ENCODE data around the gene NCOR1. TPM values are rescaled to one million over a fixed set of nuclear protein-coding genes. Genes with fewer than 3 reads are reported as not detected.
"Not testable (repeated sequence)": the region's sequence is repeated elsewhere in the genome, so short reads cannot be mapped to it uniquely, and the experiment has no call there.

NCOR1 gene
- total RNA-seq, 1 donor from 2014 or later, result 152 TPM

DNA sequence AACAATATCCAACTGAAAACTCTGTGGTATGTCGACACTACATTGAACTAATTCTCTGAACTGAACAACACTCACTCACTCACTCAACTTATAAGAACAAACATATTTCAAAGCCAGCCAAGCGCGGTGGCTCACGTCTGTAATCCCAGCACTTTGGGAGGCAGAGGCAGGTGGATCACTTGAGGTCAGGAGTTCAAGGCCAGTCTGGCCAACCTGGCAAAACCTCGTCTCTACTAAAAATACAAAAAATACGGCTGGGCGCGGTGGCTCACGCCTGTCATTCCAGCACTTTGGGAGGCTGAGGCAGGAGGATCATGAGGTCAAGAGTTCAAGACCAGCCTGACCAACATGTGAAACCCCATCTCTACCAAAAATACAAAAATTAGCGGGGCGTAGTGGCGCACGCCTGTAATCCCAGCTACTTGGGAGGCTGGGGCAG lies 13.6 kb downstream of the NCOR1 start:
- DNase-seq; H3K27ac Mint-ChIP-seq (ENCODE audit: unreplicated experiment): not testable (repeated sequence)
- H3K4me1 Mint-ChIP-seq (ENCODE audit: low read depth, unreplicated experiment), result peaks cover 18% of the 10 kb centered on the region

DNA sequence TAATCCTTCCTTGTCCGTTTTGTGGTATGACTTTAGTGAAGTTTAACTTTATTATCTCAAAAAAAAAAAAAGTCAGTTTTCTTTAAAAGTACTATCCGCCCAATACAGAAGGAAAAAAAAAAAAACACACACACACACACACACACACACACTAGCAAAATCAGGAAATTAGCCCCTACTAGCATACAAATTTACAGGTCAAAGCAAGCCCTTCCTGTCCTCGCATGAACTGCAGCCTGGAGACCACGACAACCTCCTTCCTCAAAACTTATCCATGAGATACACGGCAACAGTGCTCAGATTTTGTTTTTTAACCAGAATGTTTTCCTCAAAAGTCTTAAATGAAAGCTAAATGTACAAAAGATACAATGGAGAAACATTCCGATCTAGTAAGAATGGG lies 16.2 kb downstream of the NCOR1 start:
- no peak for DNase-seq
- TF ChIP-seq, protein P1, sequence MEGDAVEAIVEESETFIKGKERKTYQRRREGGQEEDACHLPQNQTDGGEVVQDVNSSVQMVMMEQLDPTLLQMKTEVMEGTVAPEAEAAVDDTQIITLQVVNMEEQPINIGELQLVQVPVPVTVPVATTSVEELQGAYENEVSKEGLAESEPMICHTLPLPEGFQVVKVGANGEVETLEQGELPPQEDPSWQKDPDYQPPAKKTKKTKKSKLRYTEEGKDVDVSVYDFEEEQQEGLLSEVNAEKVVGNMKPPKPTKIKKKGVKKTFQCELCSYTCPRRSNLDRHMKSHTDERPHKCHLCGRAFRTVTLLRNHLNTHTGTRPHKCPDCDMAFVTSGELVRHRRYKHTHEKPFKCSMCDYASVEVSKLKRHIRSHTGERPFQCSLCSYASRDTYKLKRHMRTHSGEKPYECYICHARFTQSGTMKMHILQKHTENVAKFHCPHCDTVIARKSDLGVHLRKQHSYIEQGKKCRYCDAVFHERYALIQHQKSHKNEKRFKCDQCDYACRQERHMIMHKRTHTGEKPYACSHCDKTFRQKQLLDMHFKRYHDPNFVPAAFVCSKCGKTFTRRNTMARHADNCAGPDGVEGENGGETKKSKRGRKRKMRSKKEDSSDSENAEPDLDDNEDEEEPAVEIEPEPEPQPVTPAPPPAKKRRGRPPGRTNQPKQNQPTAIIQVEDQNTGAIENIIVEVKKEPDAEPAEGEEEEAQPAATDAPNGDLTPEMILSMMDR (IDR thresholded peaks at IDR 0.05; ENCODE audit: partially characterized antibody, unreplicated experiment), result no peak
- H3K9me3 Mint-ChIP-seq (ENCODE audit: unreplicated experiment), result no peaks in the 10 kb centered on the region

More for the DNA sequence above, 13.6 kb downstream of the NCOR1 start:
- not testable (repeated sequence) for H3K9me3 Mint-ChIP-seq (ENCODE audit: unreplicated experiment); H3K36me3 Mint-ChIP-seq (ENCODE audit: unreplicated experiment); H3K4me3 Mint-ChIP-seq (ENCODE audit: unreplicated experiment); H3K27me3 Mint-ChIP-seq (ENCODE audit: unreplicated experiment)

DNA sequence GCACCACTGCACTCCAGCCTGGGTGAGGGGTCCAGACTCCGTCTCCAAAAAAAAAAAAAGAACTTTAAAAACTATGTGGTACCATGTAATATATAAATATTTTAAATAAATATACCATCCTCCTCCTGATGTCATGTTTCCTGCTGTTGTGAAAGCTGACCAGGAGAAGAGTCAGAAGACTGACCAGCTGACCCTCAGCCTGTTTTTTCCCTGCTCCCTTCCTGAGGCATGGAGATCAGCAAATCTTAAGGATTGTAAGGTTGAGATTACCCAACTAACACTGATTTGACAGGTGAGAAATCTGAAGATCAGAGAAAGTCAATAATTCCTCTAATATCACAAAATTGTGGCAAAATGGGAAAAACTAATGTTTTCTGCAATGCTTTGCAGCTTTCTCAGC lies 18.1 kb downstream of the NCOR1 start:
- H3K27ac Mint-ChIP-seq (ENCODE audit: unreplicated experiment), result no peak overlapping the region
- H3K4me3 Mint-ChIP-seq (ENCODE audit: unreplicated experiment), result no peak overlapping the region
- H3K36me3 Mint-ChIP-seq (ENCODE audit: unreplicated experiment), result no peaks in the 10 kb centered on the region
- H3K27me3 Mint-ChIP-seq (ENCODE audit: unreplicated experiment), result no peaks in the 10 kb centered on the region
- peaks cover 2% of the 10 kb centered on the region for H3K4me1 Mint-ChIP-seq (ENCODE audit: low read depth, unreplicated experiment)
- DNase-seq, result no peak
- TF ChIP-seq, protein P1 (IDR thresholded peaks at IDR 0.05; ENCODE audit: partially characterized antibody, unreplicated experiment), result no peak
- H3K9me3 Mint-ChIP-seq (ENCODE audit: unreplicated experiment), result peaks cover 2% of the 10 kb centered on the region

More for the DNA sequence above, 16.2 kb downstream of the NCOR1 start:
- no peak overlapping the region for H3K4me3 Mint-ChIP-seq (ENCODE audit: unreplicated experiment)
- no peaks in the 10 kb centered on the region for H3K36me3 Mint-ChIP-seq (ENCODE audit: unreplicated experiment)
- H3K27me3 Mint-ChIP-seq (ENCODE audit: unreplicated experiment), result no peaks in the 10 kb centered on the region
- peaks cover 13% of the 10 kb centered on the region for H3K4me1 Mint-ChIP-seq (ENCODE audit: low read depth, unreplicated experiment)
- H3K27ac Mint-ChIP-seq (ENCODE audit: unreplicated experiment), result no peak overlapping the region

DNA sequence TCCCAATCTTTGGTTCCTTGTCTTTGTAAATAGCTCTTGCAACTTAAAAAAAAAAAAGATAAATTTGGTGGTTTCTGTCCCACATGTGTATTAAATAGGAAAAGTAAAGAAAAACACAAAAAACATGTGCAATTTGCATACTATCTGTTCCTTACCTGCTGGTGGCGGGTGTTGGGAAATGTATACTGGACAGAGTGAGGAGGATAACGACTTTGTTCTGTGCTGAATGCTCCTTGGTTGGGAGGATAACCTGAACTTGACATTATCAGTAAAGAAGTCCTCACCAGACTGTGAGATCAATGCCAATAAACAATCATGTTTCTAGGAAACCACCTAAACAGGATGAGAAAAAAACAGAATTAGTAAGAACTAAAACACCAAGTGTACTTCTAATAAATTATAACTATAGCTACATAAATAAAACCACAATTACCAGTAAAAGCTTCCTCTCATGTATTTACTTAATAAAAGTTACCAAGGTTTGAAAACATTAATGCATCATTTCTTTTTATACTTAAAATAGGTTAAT lies 21.0 kb downstream of the NCOR1 start:
- not testable (repeated sequence) for H3K4me3 Mint-ChIP-seq (ENCODE audit: unreplicated experiment); H3K9me3 Mint-ChIP-seq (ENCODE audit: unreplicated experiment); H3K36me3 Mint-ChIP-seq (ENCODE audit: unreplicated experiment); DNase-seq; H3K27ac Mint-ChIP-seq (ENCODE audit: unreplicated experiment); H3K4me1 Mint-ChIP-seq (ENCODE audit: low read depth, unreplicated experiment); H3K27me3 Mint-ChIP-seq (ENCODE audit: unreplicated experiment)

DNA sequence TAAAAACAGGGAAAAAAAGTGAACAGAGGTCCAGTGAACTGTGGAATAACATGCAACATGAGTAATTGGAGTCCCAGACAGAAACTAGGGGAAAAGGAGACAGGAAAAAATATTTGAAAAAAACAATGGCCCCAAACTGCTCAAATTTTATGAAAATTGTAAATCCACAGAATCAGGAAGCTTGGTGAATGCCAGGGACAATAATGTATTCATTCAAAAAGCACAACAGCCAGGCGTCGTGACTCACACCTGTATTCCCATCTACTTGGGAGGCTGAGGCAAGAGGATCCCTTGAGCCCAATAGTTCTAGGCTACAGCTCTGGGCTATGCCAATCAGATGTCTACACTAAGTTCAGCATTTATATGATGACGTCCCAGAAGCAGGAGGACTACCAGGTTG lies 23.7 kb downstream of the NCOR1 start:
- no peaks in the 10 kb centered on the region for H3K27me3 Mint-ChIP-seq (ENCODE audit: unreplicated experiment)
- TF ChIP-seq, protein P1 (IDR thresholded peaks at IDR 0.05; ENCODE audit: partially characterized antibody, unreplicated experiment), result no peak
- H3K9me3 Mint-ChIP-seq (ENCODE audit: unreplicated experiment), result peaks cover 2% of the 10 kb centered on the region
- no peak overlapping the region for H3K4me3 Mint-ChIP-seq (ENCODE audit: unreplicated experiment)
- no peak for DNase-seq
- H3K36me3 Mint-ChIP-seq (ENCODE audit: unreplicated experiment), result no peaks in the 10 kb centered on the region
- no peaks in the 10 kb centered on the region for H3K4me1 Mint-ChIP-seq (ENCODE audit: low read depth, unreplicated experiment)
- no peak overlapping the region for H3K27ac Mint-ChIP-seq (ENCODE audit: unreplicated experiment)

DNA sequence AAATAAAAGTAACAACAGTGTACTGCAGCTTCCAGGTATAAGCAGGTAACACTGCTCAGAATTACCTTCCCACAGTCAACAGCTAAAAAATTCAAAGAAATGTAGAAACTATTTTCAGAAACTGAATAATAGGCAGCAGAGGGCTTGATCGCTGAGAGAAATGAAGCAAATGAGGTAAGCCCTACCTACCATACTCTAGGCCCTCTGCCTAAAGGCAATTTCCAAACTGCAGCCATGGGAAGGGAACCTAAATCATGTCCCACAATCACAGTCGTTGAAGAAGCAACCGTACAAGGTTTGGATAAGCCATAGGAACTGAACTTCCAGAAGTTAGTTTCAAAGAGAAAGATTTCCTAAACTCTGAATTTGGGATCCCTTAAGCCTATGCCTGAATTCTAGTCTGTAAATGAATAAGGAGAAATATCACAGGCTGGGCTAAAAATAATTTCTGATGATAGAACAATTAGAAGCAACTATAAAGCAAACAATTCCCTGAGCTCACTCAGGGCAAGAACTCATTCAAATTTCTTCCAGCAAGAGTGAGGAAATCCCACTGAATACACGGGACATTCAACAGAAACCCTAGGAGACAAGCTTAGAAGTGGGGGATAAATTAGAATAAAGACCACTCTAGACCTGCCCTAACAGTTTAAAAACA lies 24.5 kb downstream of the NCOR1 start:
- Mint-ChIP-seq H3K27me3 (ENCODE audit: unreplicated experiment) (no peaks in the 10 kb centered on the region), H3K4me3 (ENCODE audit: unreplicated experiment) (no peak overlapping the region), H3K9me3 (ENCODE audit: unreplicated experiment) (peaks cover 2% of the 10 kb centered on the region), H3K36me3 (ENCODE audit: unreplicated experiment) (no peaks in the 10 kb centered on the region), H3K27ac (ENCODE audit: unreplicated experiment) (no peak overlapping the region), H3K4me1 (ENCODE audit: low read depth, unreplicated experiment) (no peaks in the 10 kb centered on the region)
- TF ChIP-seq, protein P1 (IDR thresholded peaks at IDR 0.05; ENCODE audit: partially characterized antibody, unreplicated experiment), result no peak
- no peak for DNase-seq

All from glutamatergic neuron (in vitro differentiated cells).